Panc1 (cell line): Measurements from ENCODE around the gene ITGB3. TPM values are rescaled to one million over a fixed set of nuclear protein-coding genes. Genes with fewer than 3 reads are reported as not detected.

Experiments used
- ATAC-seq: fragments of 200-7000 bp; cut with Tn5 transposase; 2 replicates; pipeline ENCODE4 v1.9.1; 2020; ENCODE audit warnings: mild to moderate bottlenecking, moderate library complexity
- BruUV-seq: library from RNA; stranded (reverse); fragments of 400-500 nt; replicated peaks from 2 replicates; lab custom pipeline; 2021; lab: Mats Ljungman, UMichigan
- CTCF ChIA-PET: fragments of 300-600 bp; sonication (Branson Sonifier 250); formaldehyde crosslinking; loops from one replicate; lab custom pipeline; 2022; ENCODE audit warnings: antibody characterized with exemption; lab: Charles Lee
- POLR2A ChIA-PET: fragments of 300-600 bp; sonication (Branson Sonifier 250); formaldehyde crosslinking; loops from one replicate; lab custom pipeline; 2022; ENCODE audit warnings: antibody characterized with exemption; lab: Charles Lee
- DNase-seq: peaks from one replicate; pipeline ENCODE4 v3.0.0-alpha.2; 2010; ENCODE audit warnings: low read depth, low spot score
- H3K27ac ChIP-seq: 2 replicates; pipeline ENCODE4 v1.5.1; 2011; ENCODE audit warnings: mild to moderate bottlenecking, low read length, inconsistent platforms
- H3K27me3 ChIP-seq: fragments of 200-500 bp; sonication (Bioruptor generic); 2 replicates; pipeline ENCODE4 v1.6.0; 2014; ENCODE audit warnings: low read length, inconsistent platforms; ENCODE audit not compliant: control insufficient read depth, insufficient read depth
- H3K36me3 ChIP-seq: fragments of 200-500 bp; sonication (Bioruptor generic); 2 replicates; pipeline ENCODE4 v1.5.1; 2014; ENCODE audit warnings: inconsistent platforms, mild to moderate bottlenecking, low read length, moderate library complexity; ENCODE audit not compliant: control insufficient read depth, insufficient read depth
- H3K4me1 ChIP-seq: 2 replicates; pipeline ENCODE4 v1.5.1; 2011; ENCODE audit warnings: inconsistent platforms, mild to moderate bottlenecking, low read length, moderate library complexity; ENCODE audit not compliant: control insufficient read depth, insufficient read depth
- H3K4me3 ChIP-seq, 2 experiments: 2 replicates each; pipeline ENCODE4 v1.5.1; 2011 to 2012; ENCODE audit warnings: low read depth in 2 of 2, low read length in 2 of 2, mild to moderate bottlenecking in 2 of 2, inconsistent platforms in 1 of 2, moderate library complexity in 1 of 2
- H3K9me3 ChIP-seq: fragments of 200-500 bp; sonication (Bioruptor generic); 2 replicates; pipeline ENCODE4 v1.5.1; 2014; ENCODE audit warnings: low read depth, mild to moderate bottlenecking, inconsistent platforms, low read length, moderate library complexity; ENCODE audit not compliant: control insufficient read depth, insufficient read depth
- CTCF ChIP-seq: fragments of 450-650 bp; IDR thresholded peaks from 2 replicates; pipeline ENCODE4 v1.5.1; 2017; ENCODE audit warnings: mild to moderate bottlenecking
- POLR2AphosphoS5 ChIP-seq: IDR thresholded peaks from 2 replicates; pipeline ENCODE4 v1.6.1; 2012; ENCODE audit warnings: mild to moderate bottlenecking, low read depth, low read length, moderate library complexity
- REST ChIP-seq, 2 experiments: IDR thresholded peaks; 2 replicates each; pipeline ENCODE4 v1.6.1; 2011 to 2012; ENCODE audit warnings: low read depth in 2 of 2, control low read depth in 1 of 2, low read length in 1 of 2, mild to moderate bottlenecking in 1 of 2, moderate library complexity in 1 of 2; ENCODE audit not compliant: insufficient read depth in 1 of 2
- SIN3A ChIP-seq: IDR thresholded peaks from 2 replicates; pipeline ENCODE4 v1.6.1; 2012; ENCODE audit warnings: low read depth, mild to moderate bottlenecking, low read length, moderate library complexity, borderline replicate concordance; ENCODE audit not compliant: insufficient read depth
- TCF7L2 ChIP-seq: IDR thresholded peaks from 2 replicates; pipeline ENCODE4 v1.6.1; 2011; ENCODE audit warnings: mild to moderate bottlenecking, low read depth, low read length, inconsistent platforms
- in situ Hi-C: cut with HindIII; loops from 2 replicates; pipeline ENCODE4 v1.10.0; 2016; ENCODE audit warnings: low sequenced_read_pairs, low pct_unique_long_range_greater_than_20kb
- intact Hi-C: fragments of 100-400 bp; cut with micrococcal nuclease; formaldehyde crosslinking; loops from one replicate; pipeline ENCODE4 v1.10.0; 2022; ENCODE audit not compliant: unreplicated experiment
- total RNA-seq: library from RNA; stranded (reverse); gene quantifications from one replicate; pipeline ENCODE4 v1.2.1, GENCODE V29; 2021; ENCODE audit not compliant: unreplicated experiment

The ITGB3 gene
- total RNA-seq, 1 experiment from 2014 or later: 17.6 TPM

DNA sequence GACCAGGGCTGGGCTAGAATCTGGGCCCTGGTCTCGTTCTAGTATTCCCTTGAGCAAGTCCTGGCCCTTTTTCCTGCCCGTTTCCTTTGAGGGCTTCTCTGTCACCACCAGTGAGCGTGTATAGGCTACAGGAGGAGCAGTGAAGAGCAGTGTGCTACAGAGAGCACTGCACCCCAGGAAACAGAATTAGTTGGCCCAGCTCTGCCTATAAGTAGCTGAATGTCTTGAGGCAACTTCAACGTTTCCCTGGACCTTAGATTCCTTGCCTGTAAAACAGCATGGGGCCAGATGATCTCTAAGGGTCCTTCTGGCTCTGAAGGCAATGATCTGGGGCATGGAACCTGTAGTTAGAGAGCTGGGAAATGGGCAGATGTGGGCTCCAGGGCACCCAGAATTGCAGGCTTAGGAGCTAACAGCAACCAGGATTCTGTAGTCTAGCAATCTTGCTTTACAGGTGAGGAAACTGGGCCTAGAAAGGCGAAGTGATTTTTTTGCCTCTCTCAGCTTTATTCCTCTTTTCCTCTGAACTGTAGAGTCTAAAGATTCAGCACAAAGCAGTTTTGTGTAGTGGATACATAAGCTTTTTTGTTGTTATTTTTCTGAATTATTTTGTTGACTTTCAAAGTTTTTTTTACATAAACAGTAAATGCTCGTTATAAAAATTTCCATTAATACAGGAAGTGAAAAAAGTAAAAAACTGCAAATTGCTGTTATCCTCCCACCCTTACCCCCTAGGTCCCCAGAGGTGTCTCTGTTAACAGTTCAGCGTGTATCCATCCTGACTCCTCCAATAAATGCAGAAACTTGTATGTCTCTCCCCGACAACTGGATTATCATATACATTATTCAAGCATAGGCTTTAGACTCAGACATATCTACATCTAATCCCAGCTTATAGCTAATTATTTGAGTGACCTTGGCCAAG is 46.2 kb upstream of the ITGB3 start:
- no peaks in the 10 kb centered on the region for H3K27me3 ChIP-seq
- POLR2A ChIA-PET: interaction anchor here (0.6 kb wide), 1 partner anchor 105 kb away, joined by 6 read pairs; no protein-coding TSS in a partner anchor
- intact Hi-C loops (no loop called here), in situ Hi-C loops (no loop called here)
- ATAC-seq (no peak), DNase-seq (no peak)
- CTCF ChIA-PET: interaction anchor here (0.6 kb wide), 1 partner anchor 231 kb away, joined by 3 read pairs; no protein-coding TSS in a partner anchor
- TF ChIP-seq TCF7L2: no peak
- TF ChIP-seq CTCF: no peak
- TF ChIP-seq REST (IDR thresholded peaks at IDR 0.05; ENCODE audit: insufficient read depth in 1 of 2, low read depth in 2 of 2, low read length in 1 of 2): no peak
- TF ChIP-seq SIN3A: no peak
- no peak for TF ChIP-seq POLR2AphosphoS5
- H3K4me3 ChIP-seq: no peak overlapping the region
- no peak overlapping the region for H3K27ac ChIP-seq
- BruUV-seq: no TSS peak
- no peaks in the 10 kb centered on the region for H3K36me3 ChIP-seq
- H3K4me1 ChIP-seq: no peaks in the 10 kb centered on the region
- H3K9me3 ChIP-seq: no peaks in the 10 kb centered on the region

- no peaks in the 10 kb centered on the region for H3K36me3 ChIP-seq
- DNase-seq: no peak
- no peak within 1 kb of the TSS for H3K4me3 ChIP-seq
- H3K9me3 ChIP-seq: no peaks in the 10 kb centered on the region
- no peaks in the 10 kb centered on the region for H3K4me1 ChIP-seq
- intact Hi-C loops: no loop called here
- ChIA-PET POLR2A (no interaction called here), CTCF (no interaction called here)
- no peak for ATAC-seq
- in situ Hi-C loops: no loop called here
- H3K27ac ChIP-seq: no peak within 1 kb of the TSS
- no peaks in the 10 kb centered on the region for H3K27me3 ChIP-seq
- TF ChIP-seq REST (IDR thresholded peaks at IDR 0.05; ENCODE audit: insufficient read depth in 1 of 2, low read depth in 2 of 2, low read length in 1 of 2) (no peak), SIN3A (no peak), CTCF (no peak), POLR2AphosphoS5 (no peak), TCF7L2 (no peak)
- BruUV-seq: no TSS peak
Measured at GRCh38 chr17:47208744-47209488, 44.7 kb upstream of the ITGB3 start, which contains the start of gene MYL4. Gene MYL4, plus strand, starts transcription at chr17:47209348. Its CDS starts 75 bp downstream, at chr17:47209423.
